Stomach (tissue), 9 donors: ENCODE data around the gene MZF1. TPM values are rescaled to one million over a fixed set of nuclear protein-coding genes. Genes with fewer than 3 reads are reported as not detected.

ENCODE experiments used
- DNase-seq, 2 donors: peaks; one replicate each; pipeline versions ENCODE4 v3.0.0 to v3.0.0-alpha.2; 2013 to 2019
- H3K27ac ChIP-seq, 5 donors: fragments of 200-600 bp in 4 of 5; sonication (generic) in 4 of 5; one replicate each; pipeline ENCODE4 v1.5.1; 2013 to 2019; ENCODE audit warnings: mild to moderate bottlenecking in 1 of 5, moderate library complexity in 1 of 5
- H3K27me3 ChIP-seq, 3 donors: fragments of 200-600 bp; sonication (generic); one replicate each; pipeline ENCODE4 v1.5.1; 2017 to 2019; ENCODE audit warnings: mixed run types in 1 of 3
- H3K36me3 ChIP-seq, 4 donors: fragments of 200-600 bp; sonication (generic); 1 replicate in 3 of 4; 2 replicates in 1 of 4; pipeline ENCODE4 v1.5.1; 2016 to 2019
- H3K4me1 ChIP-seq, 4 donors: fragments of 200-600 bp; sonication (generic); one replicate each; pipeline ENCODE4 v1.5.1; 2016 to 2019
- H3K4me3 ChIP-seq, 4 donors: fragments of 200-600 bp; sonication (generic) in 3 of 4; one replicate each; pipeline ENCODE4 v1.5.1; 2016 to 2019; ENCODE audit warnings: mild to moderate bottlenecking in 1 of 4
- H3K9me3 ChIP-seq, 4 donors: fragments of 200-600 bp; sonication (generic); one replicate each; pipeline ENCODE4 v1.5.1; 2016 to 2019
- CTCF ChIP-seq, 7 experiments: fragments of 450-650 bp in 4 of 7; fragments of 200-600 bp in 3 of 7; sonication (generic) in 3 of 7; IDR thresholded peaks; one replicate each; pipeline ENCODE4 v1.5.1; 2016 to 2019; ENCODE audit warnings: antibody characterized with exemption in 7 of 7, control low read depth in 2 of 7, mild to moderate bottlenecking in 1 of 7
- EP300 ChIP-seq: sonication (generic); formaldehyde crosslinking; IDR thresholded peaks from one replicate; pipeline ENCODE4 v1.6.1; 2017; ENCODE audit warnings: antibody characterized with exemption
- POLR2A ChIP-seq, 4 donors: fragments of 450-650 bp; IDR thresholded peaks; one replicate each; pipeline ENCODE4 v1.6.1; 2016; ENCODE audit warnings: antibody characterized with exemption in 4 of 4, control low read depth in 2 of 4, mild to moderate bottlenecking in 1 of 4, moderate library complexity in 1 of 4
- POLR2AphosphoS5 ChIP-seq, 3 donors: sonication (generic); formaldehyde crosslinking; IDR thresholded peaks; one replicate each; pipeline ENCODE4 v1.6.1; 2016; ENCODE audit warnings: antibody characterized with exemption in 3 of 3
- WGBS, 5 donors: extraction: QIAGEN DNeasy Blood & Tissue Kit in 3 of 5; methylation state at CpG; one replicate each; pipeline versions ENCODE4 v1.1.5 to v1.1.7; 2013 to 2018; 5-methylcytosine and 5-hydroxymethylcytosine counted together
- intact Hi-C: fragments of 100-400 bp; cut with DNase I; formaldehyde crosslinking; loops from one replicate; pipeline ENCODE4 v1.15.1; 2023; ENCODE audit warnings: low total_unique reads
- polyA plus RNA-seq, 3 donors: library from polyadenylated mRNA; stranded (reverse); fragments of 200-250 nt; gene quantifications; one replicate each; pipeline ENCODE4 v1.2.3, GENCODE V29; 2013
- total RNA-seq, 5 donors: library from RNA; depleted of rRNA; stranded (reverse); fragments of >200 nt; gene quantifications; one replicate each; pipeline versions ENCODE4 v1.1.0 to v1.2.3, GENCODE V29; 2014 to 2016
- donor health status: healthy with polysubstance abuse.
- donor health status: Bipolar disorder and iron deficiency.
- donor health status: healthy.

Gene MZF1
- total and polyA plus RNA-seq, 8 donors = 14.0 to 84.9 (median 49.3) TPM

DNA sequence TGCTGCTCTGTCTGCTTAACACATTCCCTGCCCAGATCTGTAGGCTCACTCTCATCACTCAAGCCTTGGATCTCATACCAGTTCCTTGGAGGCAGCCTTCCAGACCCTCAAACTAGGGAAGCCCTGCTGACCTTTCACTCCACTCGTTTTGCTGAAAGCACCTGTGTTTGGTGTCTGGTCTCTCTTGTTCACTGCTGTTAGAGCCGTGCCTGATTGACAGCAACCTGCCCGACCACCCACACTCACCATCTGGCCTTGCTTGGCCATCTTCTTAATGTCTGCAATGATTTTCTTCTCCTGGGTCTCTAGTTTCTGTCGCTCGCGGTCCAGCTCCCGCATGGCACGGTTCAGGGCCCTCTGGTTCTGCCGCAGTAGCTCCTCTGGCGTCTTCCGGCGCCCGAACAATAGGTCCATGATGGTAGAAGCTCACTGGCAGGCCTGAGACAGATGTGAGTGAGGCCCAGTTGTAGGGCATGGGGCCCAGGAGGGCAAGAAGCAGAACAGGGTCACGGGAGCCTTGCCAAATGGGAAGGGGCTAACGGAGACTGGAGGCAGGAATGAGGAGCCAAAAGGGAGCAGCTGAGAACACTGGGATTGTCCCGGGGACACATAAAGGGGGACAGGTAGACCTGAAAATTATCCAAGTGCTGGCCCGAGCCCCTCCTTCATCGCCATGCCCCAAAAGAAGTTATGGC is 19.2 kb downstream of the MZF1 start:
- Histone ChIP-seq H3K27me3 (no peaks in the 10 kb centered on the region), H3K9me3 (no peaks in the 10 kb centered on the region), H3K4me1 (peaks cover 34 to 56% (median 51%) of the 10 kb centered on the region in 4 donors), H3K4me3 (peak overlapping the region; percentile 72 to 93 (median 76)), H3K36me3 (peaks cover 58 to 69% (median 64%) of the 10 kb centered on the region in 4 donors), H3K27ac (peak overlapping the region; percentile 94 to 100 (median 100))
- TF ChIP-seq POLR2AphosphoS5 (IDR thresholded peaks at IDR 0.05) (no peak), EP300 (no peak), POLR2A (IDR thresholded peaks at IDR 0.05) (no peak)
- intact Hi-C loops = no loop called here
- 15 to 30% (median 22%) methylated on average over 18 of the region's 18 CpGs for WGBS, 5 donors
- DNase-seq = no peak

GRCh38 chr19:58552655-58553054 is 20.5 kb downstream of the MZF1 start:
- WGBS, 5 donors = 87 to 97% (median 88%) methylated on average over 2 of the region's 2 CpGs
- no peak overlapping the region for H3K27ac ChIP-seq
- DNase-seq = no peak
- no peaks in the 10 kb centered on the region for H3K27me3 ChIP-seq
- TF ChIP-seq POLR2AphosphoS5 (IDR thresholded peaks at IDR 0.05) (no peak), EP300 (no peak), POLR2A (IDR thresholded peaks at IDR 0.05) (no peak), CTCF (IDR thresholded peaks at IDR 0.05) (no peak)
- no peak overlapping the region for H3K4me3 ChIP-seq
- peaks cover 34 to 62% (median 55%) of the 10 kb centered on the region in 4 donors for H3K4me1 ChIP-seq
- intact Hi-C loops = no loop called here
- H3K36me3 ChIP-seq = peaks cover 71 to 81% (median 77%) of the 10 kb centered on the region in 4 donors
- no peaks in the 10 kb centered on the region for H3K9me3 ChIP-seq

DNA sequence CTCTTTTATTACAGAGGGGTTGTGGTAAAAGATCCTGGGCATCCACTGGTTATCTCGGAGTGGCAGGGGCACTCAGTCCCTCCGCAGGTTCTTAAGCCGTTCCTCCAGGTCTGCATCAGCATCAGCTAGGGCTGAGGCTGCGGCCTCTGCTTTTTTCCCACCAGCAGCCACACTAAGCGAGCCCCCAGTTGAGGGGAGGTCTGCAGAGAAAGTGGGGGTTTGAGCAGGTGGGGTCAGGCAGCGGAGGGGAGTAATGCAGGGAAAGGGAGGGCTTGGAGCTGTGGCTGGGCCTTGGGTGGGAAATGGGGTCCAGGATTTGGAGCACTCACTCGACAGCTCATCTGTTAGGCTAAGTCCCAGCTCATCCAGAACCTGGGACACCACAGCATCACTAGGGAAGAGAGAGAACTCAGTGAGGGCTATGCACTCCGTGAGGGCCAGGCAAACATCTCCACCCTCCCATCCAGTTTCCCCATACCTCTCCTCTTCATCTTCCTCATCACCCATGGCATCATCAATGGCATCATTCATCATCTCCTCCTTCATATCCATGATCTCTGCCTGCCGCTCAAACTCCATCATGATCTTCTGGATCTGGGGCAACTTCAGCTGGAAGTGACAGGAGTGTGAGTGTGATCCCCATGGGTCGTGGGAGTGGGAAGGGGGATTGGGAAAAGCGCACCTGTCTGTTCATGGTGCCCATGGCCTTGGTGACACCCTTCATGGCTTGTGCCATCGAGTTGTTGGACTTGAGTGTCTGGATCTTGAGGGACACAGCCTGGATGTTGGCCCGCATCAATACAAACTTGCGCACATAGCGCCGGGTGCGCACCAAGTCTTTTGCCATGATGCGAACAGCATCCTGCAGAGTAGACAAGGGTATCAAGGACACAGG is 21.3 kb downstream of the MZF1 start:
- no peak for DNase-seq
- no peaks in the 10 kb centered on the region for H3K27me3 ChIP-seq

GRCh38 chr19:58551123-58551497 is 22.0 kb downstream of the MZF1 start:
- Histone ChIP-seq H3K4me1 (peaks cover 32 to 62% (median 55%) of the 10 kb centered on the region in 4 donors), H3K27ac (no peak overlapping the region), H3K9me3 (no peaks in the 10 kb centered on the region), H3K27me3 (no peaks in the 10 kb centered on the region), H3K4me3 (no peak overlapping the region), H3K36me3 (peaks cover 74 to 85% (median 81%) of the 10 kb centered on the region in 4 donors)
- TF ChIP-seq POLR2AphosphoS5 (IDR thresholded peaks at IDR 0.05) (no peak), CTCF (IDR thresholded peaks at IDR 0.05) (no peak), POLR2A (IDR thresholded peaks at IDR 0.05) (no peak), EP300 (no peak)
- WGBS, 5 donors = 25 to 48% (median 41%) methylated on average over 1 of the region's 1 CpG
- intact Hi-C loops = no loop called here
- DNase-seq = no peak

More for the DNA sequence above, 21.3 kb downstream of the MZF1 start:
- H3K27ac ChIP-seq = no peak overlapping the region
- WGBS, 5 donors = 93 to 96% (median 94%) methylated on average over 17 to 18 of the region's 18 CpGs
- no peaks in the 10 kb centered on the region for H3K9me3 ChIP-seq
- intact Hi-C loops = no loop called here
- H3K4me3 ChIP-seq = no peak overlapping the region
- peaks cover 32 to 62% (median 55%) of the 10 kb centered on the region in 4 donors for H3K4me1 ChIP-seq
- TF ChIP-seq POLR2AphosphoS5 (IDR thresholded peaks at IDR 0.05) (no peak), EP300 (no peak), POLR2A (IDR thresholded peaks at IDR 0.05) (no peak), CTCF (IDR thresholded peaks at IDR 0.05) (no peak)
- H3K36me3 ChIP-seq = peaks cover 79 to 85% (median 82%) of the 10 kb centered on the region in 4 donors
